Measurements from ENCODE around the gene GSTT4.
"Not testable (repeated sequence)": the region's sequence is repeated elsewhere in the genome, so short reads cannot be mapped to it uniquely, and the experiment has no call there.

Gene GSTT4

GRCh38 chr22:23989583-23990244 is 15.5 kb downstream of the GSTT4 start:
- in situ Hi-C loops (cut with MboI; ENCODE audit: low sequenced_read_pairs): not testable (repeated sequence)

GRCh38 chr22:23986538-23987178 is 18.6 kb downstream of the GSTT4 start:
- in situ Hi-C loops (cut with MboI; ENCODE audit: low sequenced_read_pairs): not testable (repeated sequence)

- in situ Hi-C loops (cut with MboI; ENCODE audit: low sequenced_read_pairs): not testable (repeated sequence)
Measured at GRCh38 chr22:23986089-23986488, 19.2 kb downstream of the GSTT4 start.

GRCh38 chr22:23984430-23984829 is 20.8 kb downstream of the GSTT4 start:
- in situ Hi-C loops (cut with MboI; ENCODE audit: low sequenced_read_pairs): no loop called here

GRCh38 chr22:23980567-23980966 is 24.7 kb downstream of the GSTT4 start:
- in situ Hi-C loops (cut with MboI; ENCODE audit: low sequenced_read_pairs): not testable (repeated sequence)

GRCh38 chr22:23979557-23980240 is 25.6 kb downstream of the GSTT4 start, which contains the start of gene GSTT2:
TSS of gene GSTT2 (plus strand) at chr22:23980134.
- in situ Hi-C loops (cut with MboI; ENCODE audit: low sequenced_read_pairs): not testable (repeated sequence)

- in situ Hi-C loops (cut with MboI; ENCODE audit: low sequenced_read_pairs): not testable (repeated sequence)
Measured at GRCh38 chr22:23977304-23977703, 27.9 kb downstream of the GSTT4 start.

- in situ Hi-C loops (cut with MboI; ENCODE audit: low sequenced_read_pairs): not testable (repeated sequence)
Measured at GRCh38 chr22:23974836-23975352, 30.4 kb downstream of the GSTT4 start.

- in situ Hi-C loops (cut with MboI; ENCODE audit: low sequenced_read_pairs): not testable (repeated sequence)
Measured at GRCh38 chr22:23974345-23974744, 30.9 kb downstream of the GSTT4 start, which contains the start of gene DDT. TSS of gene DDT (minus strand) at chr22:23974441. CDS start at chr22:23974414, 27 bp downstream.

- in situ Hi-C loops (cut with MboI; ENCODE audit: low sequenced_read_pairs): not testable (repeated sequence)
Measured at GRCh38 chr22:23971927-23972326, 33.3 kb downstream of the GSTT4 start.

- in situ Hi-C loops (cut with MboI; ENCODE audit: low sequenced_read_pairs): no loop called here
Measured at GRCh38 chr22:23970816-23971486, 34.3 kb downstream of the GSTT4 start.

- in situ Hi-C loops (cut with MboI; ENCODE audit: low sequenced_read_pairs): no loop called here
Measured at GRCh38 chr22:23970201-23970641, 35.0 kb downstream of the GSTT4 start.

- in situ Hi-C loops (cut with MboI; ENCODE audit: low sequenced_read_pairs): no loop called here
Measured at GRCh38 chr22:23969071-23969470, 36.2 kb downstream of the GSTT4 start.

- in situ Hi-C loops (cut with MboI; ENCODE audit: low sequenced_read_pairs): not testable (repeated sequence)
Measured at GRCh38 chr22:23966568-23966967, 38.7 kb downstream of the GSTT4 start, which contains the start of gene DDTL. TSS of gene DDTL (plus strand) at chr22:23966888. CDS start at chr22:23966915, 27 bp downstream.

GRCh38 chr22:23966094-23966493 is 39.2 kb downstream of the GSTT4 start:
- in situ Hi-C loops (cut with MboI; ENCODE audit: low sequenced_read_pairs): not testable (repeated sequence)

- in situ Hi-C loops (cut with MboI; ENCODE audit: low sequenced_read_pairs): not testable (repeated sequence)
Measured at GRCh38 chr22:23961084-23961771, 44.0 kb downstream of the GSTT4 start, which contains the start of gene GSTT2B. TSS of gene GSTT2B (minus strand) at chr22:23961195. CDS start at chr22:23961131, 64 bp downstream.

GRCh38 chr22:23956301-23956900 is 48.9 kb downstream of the GSTT4 start:
- in situ Hi-C loops (cut with MboI; ENCODE audit: low sequenced_read_pairs): not testable (repeated sequence)

- in situ Hi-C loops (cut with MboI; ENCODE audit: low sequenced_read_pairs): not testable (repeated sequence)
Measured at GRCh38 chr22:23955886-23956285, 49.4 kb downstream of the GSTT4 start.

GRCh38 chr22:23954991-23955305 is 50.3 kb downstream of the GSTT4 start:
- in situ Hi-C loops (cut with MboI; ENCODE audit: low sequenced_read_pairs): not testable (repeated sequence)

All from HL-60/S4 treated with phorbol 12-myristate 13-acetate at 8.2 ng/mL for 4 days and 3 days (cell line).